ENCODE data around the gene CCM2L.

- TF ChIP-seq CTCF (IDR thresholded peaks at IDR 0.05; ENCODE audit: low read length) (no peak), EZH2 (IDR thresholded peaks at IDR 0.05; ENCODE audit: borderline replicate concordance, low read length) (no peak)
Measured at GRCh38 chr20:32028647-32029372, 18.6 kb downstream of the CCM2L start.

Data from OCI-LY1 (cell line).